ENCODE data around the gene PHLDA1.

DNA sequence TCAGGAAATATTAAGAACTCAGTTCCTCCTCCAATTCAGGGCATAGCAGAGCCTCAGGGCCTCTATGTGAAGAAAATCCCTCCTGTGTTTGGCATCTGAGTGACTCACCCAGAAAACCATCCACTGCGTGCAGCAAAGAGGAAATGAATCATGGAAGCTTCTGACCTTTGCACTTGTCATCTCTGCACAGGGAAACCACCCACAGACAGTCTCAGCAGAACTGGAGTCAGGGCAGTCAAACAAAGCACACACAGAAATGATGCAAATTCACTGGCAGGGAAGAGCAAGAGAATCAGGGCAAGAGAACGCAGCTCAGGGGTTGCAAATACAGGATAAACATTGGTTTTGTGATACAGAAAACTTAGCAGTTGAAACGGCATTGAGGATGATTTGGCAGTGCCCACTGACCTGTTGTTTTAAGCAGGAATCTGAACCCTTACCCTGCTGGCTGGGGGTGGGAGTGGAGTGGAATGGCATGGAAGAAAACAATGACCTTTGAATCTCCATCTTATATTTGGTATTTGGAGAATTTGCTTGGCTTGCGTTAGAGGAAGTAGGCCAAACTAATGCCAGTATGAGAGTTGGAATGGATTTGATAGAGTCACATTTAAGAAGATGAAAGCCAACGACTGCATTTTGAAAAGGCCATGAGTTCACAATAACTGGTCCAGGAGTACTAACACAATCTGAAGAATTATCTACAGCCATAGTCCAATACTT lies 53.5 kb downstream of the PHLDA1 start:
- TF ChIP-seq, protein P1, sequence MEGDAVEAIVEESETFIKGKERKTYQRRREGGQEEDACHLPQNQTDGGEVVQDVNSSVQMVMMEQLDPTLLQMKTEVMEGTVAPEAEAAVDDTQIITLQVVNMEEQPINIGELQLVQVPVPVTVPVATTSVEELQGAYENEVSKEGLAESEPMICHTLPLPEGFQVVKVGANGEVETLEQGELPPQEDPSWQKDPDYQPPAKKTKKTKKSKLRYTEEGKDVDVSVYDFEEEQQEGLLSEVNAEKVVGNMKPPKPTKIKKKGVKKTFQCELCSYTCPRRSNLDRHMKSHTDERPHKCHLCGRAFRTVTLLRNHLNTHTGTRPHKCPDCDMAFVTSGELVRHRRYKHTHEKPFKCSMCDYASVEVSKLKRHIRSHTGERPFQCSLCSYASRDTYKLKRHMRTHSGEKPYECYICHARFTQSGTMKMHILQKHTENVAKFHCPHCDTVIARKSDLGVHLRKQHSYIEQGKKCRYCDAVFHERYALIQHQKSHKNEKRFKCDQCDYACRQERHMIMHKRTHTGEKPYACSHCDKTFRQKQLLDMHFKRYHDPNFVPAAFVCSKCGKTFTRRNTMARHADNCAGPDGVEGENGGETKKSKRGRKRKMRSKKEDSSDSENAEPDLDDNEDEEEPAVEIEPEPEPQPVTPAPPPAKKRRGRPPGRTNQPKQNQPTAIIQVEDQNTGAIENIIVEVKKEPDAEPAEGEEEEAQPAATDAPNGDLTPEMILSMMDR (IDR thresholded peaks at IDR 0.05; ENCODE audit: extremely low read depth in 1 of 2, insufficient read depth in 1 of 2, low read depth in 1 of 2, low read length in 2 of 2) = peak in 1 of 2 donors; percentile 11
- TF ChIP-seq MYC (IDR thresholded peaks at IDR 0.05; ENCODE audit: low read depth, low read length) (no peak), JUN (IDR thresholded peaks at IDR 0.05; ENCODE audit: borderline replicate concordance, insufficient read depth, insufficient read length, low read depth) (peak; percentile 100), EZH2 (IDR thresholded peaks at IDR 0.05; ENCODE audit: borderline replicate concordance, low read depth, low read length, severe bottlenecking) (no peak), POLR2A (IDR thresholded peaks at IDR 0.05; ENCODE audit: low read depth, low read length) (no peak)
